Measurements from ENCODE around the gene VPS52.

VPS52 gene, protein sequence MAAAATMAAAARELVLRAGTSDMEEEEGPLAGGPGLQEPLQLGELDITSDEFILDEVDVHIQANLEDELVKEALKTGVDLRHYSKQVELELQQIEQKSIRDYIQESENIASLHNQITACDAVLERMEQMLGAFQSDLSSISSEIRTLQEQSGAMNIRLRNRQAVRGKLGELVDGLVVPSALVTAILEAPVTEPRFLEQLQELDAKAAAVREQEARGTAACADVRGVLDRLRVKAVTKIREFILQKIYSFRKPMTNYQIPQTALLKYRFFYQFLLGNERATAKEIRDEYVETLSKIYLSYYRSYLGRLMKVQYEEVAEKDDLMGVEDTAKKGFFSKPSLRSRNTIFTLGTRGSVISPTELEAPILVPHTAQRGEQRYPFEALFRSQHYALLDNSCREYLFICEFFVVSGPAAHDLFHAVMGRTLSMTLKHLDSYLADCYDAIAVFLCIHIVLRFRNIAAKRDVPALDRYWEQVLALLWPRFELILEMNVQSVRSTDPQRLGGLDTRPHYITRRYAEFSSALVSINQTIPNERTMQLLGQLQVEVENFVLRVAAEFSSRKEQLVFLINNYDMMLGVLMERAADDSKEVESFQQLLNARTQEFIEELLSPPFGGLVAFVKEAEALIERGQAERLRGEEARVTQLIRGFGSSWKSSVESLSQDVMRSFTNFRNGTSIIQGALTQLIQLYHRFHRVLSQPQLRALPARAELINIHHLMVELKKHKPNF

DNA sequence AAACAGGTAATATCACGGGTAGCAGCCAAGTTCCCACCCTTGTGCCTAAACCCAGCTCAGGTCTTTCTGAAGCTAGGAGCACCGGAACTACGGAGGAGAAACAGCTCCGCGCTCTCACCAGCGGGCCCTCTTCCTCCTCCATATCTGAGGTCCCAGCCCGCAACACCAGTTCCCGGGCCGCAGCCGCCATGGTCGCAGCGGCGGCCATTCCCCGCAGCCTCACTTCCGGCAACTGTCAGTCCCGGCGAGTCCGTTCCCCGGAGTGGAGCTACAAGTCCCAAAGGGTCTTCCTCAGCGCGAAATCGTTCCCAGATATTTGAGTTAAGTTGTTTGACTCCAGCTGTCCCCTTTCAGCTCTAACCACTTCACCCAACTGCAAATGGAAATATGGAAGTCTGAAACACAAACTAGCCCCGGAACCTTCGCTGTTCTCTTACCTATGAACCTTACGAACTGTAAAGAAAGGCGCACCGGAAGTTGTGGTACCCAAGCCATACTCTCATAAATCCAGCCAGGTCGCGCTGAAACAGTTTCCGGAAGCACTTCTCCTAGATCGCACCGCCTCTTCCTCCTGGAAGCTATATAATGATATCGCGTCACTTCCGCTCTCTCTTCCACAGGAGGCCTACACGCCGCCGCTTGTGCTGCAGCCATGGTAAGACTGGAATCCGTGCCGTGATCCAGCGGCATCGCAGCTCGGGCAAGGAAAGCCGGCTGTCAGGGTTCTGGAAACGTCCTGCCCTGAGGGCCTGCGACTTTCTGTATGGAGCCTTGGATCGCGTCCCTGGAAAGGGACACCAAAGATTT lies at the start of gene VPS52, which contains the start of gene RPS18:
Gene VPS52, minus strand, starts transcription at position 409 of the 807 bp plus-strand sequence. Its CDS starts 201 bp downstream, at position 208.
Gene RPS18, plus strand, starts transcription at position 608 of the 807 bp plus-strand sequence. Its CDS starts 45 bp downstream, at position 653.
- peak; percentile 96 for DNase-seq

DNA sequence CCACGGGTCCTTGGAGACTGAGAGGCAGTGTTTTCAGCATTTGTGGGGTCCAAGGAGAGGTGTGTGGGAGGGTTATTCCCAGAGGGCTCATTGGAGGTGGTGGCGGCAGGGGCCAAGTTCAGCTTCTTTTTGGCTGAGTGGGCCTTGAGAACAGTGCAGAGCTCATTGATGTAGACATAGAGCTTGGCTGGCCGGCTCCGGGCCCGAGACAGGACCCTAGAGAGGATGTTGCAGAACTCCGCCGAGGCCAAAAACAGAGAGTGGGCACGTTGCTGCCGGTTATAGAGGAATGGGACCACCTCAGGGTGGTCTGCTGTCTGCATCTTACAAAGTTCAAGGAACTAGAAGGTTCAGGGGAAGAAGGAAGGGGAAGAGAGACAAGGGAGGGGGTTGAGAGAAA lies 49.6 kb upstream of the VPS52 start:
- DNase-seq = no peak

DNA sequence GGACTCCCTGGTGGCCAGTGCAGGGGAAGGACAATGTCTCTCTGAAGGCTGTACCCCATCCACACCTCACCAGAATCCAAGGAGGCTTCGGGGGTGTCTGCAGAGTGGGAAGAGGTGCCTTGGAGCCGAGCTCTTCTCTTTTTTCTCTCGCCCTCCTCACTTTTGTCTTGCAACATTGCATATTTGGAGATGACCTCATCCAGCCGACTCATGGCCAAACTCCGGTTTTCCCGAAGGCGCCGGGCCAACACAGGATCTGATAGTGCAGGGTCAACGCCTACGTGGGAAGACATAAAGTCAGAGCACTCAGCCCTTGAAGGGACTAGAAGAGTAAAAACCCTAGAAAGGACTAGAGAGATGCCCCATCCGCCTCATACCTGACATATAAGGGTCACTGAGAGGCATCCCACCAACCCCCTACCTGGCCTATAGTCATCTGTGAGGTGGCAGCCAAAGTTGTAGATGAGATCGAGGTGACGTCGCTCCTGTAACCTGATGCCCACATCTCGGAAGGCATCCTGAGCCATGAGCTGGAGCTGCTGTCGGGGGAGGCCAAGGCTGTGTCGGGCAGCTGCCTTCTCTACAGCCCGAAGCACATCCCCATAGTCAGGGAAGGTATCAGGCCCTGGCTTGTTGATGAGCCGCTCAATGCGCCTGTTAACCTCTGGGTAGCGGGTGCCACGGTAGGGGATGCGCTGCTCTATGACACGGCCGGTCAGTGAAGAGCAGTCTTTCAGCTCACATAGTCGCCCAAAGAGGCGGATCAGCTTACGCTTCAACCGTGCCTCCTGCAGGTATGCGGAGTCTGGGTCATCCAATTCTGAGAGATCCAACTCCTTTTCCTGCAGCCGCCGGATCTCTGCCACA lies 48.9 kb upstream of the VPS52 start:
- DNase-seq = no peak

DNA sequence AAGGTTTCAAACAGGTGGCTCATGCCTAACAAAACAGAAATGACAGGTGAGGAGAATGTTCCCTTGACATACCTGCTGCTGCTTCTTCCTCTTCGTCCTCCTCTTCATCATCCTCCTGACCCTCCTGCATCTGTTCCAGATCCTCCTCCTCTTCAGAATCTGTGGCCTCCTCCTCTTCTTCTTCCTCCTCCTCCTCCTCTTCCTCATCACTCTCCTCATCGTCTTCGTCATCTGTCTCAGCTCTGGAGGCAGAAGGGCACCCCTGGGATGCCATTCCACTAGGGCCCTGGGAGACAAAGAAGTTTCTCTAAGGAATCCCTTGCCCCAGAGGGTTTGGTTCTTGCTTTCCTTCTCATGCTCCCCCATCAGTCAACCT lies 48.3 kb upstream of the VPS52 start:
- DNase-seq = no peak

DNA sequence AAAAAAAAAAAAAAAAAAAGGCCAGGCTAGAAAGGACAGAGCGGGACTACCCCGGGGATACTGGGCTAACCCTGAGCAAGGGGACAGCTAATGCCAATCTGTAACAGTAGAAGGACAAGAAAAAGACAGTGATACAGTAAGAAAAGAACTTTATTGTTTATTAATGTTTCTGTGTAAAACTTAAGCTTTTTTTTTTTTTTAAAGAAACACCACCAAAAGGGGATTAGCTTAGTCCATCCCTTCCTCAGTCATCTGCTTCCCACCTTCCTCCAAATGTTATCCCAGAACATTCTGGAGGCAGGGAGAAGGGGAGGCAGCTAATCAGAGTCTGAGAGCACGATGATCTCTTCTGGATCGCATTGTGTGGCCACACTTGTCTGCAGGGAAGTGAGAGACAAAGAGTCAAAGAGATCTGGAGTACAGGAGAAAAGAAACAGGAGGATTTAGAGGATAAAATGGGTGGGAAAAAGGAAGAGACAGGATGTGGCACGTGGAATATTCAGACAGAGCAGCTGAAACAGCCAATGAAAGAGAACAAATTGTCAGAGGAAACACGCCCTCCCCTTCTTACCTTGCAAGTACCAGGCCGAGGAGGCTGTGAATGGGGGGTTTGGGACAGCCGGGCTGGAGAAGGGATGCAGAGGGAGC lies 46.9 kb upstream of the VPS52 start:
- no peak for DNase-seq

DNA sequence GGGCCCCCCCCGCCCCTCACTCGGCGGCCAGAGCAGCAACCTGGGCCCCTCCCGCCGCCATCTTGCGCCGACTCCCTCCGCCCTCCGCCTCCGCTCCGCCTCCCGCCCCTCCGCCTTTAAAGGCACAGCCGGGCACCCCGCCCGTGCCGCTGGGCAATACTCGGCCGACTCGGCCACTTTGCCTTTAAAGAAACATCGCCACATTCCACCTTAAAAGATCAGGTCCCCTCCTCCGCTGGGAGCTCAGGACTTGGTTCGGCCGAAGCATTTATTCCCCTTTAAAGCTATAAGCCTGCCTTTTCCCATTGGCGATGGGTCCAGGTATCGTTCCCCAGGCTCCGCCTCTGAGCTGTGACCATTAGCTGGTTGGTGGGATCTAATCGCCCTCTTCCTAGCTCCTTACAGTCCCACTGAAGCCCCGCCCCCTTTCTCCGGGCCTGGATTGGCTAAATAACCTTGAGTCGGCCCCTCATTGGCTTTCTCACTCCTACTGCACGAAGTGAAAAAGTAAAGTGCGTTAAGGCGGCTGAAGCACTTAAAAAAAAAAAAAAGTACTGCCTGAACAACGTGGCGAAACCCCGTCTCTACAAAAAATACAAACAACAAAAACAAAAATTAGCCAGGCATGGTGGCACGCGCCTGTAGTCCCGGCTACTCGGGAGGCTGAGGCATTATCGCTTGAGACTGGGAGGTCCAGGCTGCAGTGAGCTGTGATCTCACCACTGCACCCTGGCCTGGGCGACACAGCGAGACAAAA lies 46.2 kb upstream of the VPS52 start, which contains the start of gene ZBTB22:
Gene ZBTB22, minus strand, starts transcription at position 76 of the 757 bp plus-strand sequence. CDS start 828 bp downstream, outside the sequence.
- DNase-seq = peak; percentile 96

DNA sequence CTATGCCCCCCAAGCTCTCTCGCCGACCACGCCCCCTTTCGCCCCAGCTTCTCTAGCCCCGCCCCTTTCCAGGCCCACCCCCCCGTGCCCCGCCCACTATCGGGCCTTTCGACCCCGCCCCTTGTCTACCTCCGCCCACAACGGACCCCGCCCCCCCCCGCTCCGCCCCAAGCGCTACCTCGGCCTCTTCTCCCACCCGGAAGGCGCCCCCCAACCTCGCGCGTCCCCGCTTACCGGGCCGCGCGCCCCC lies 45.7 kb upstream of the VPS52 start:
- DNase-seq = peak; percentile 24

DNA sequence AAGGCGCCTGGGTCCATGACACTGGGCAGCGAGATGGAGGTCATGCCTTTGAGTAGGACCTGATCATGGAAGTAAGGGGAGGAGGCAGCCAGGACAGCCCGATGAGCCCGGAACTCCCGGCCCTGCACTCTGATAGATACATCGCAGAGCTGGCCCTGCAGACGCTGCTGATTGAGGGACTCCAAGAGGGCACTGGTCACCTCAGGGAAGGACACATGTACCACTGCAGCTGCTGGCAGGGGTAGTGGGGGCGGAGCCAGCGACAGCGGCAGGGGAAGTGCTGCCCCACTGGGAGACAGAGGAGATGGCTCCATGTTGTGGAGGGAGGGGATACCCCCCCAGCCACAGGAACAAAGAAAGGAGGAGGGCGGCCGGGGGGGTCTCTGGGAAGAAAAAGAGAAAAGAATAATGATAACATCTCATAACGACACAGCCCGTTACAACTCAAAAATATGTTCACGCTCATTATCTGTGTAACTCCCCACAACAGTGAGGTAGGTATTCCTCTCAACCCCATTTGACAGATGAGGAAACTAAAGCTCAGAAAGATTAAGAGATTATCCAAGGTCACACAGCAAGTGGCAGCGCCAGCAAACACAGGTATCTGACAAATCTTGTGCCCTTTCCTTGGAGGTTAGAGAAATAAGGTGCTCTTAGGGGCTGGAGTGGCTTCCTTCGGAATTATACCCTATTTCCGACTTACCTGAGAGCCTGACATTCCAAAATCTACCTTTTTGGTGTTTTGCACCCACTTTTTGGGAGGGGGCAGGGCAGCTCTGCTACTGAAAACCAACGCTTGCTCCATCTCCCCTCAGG lies 45.1 kb upstream of the VPS52 start:
- DNase-seq = no peak

DNA sequence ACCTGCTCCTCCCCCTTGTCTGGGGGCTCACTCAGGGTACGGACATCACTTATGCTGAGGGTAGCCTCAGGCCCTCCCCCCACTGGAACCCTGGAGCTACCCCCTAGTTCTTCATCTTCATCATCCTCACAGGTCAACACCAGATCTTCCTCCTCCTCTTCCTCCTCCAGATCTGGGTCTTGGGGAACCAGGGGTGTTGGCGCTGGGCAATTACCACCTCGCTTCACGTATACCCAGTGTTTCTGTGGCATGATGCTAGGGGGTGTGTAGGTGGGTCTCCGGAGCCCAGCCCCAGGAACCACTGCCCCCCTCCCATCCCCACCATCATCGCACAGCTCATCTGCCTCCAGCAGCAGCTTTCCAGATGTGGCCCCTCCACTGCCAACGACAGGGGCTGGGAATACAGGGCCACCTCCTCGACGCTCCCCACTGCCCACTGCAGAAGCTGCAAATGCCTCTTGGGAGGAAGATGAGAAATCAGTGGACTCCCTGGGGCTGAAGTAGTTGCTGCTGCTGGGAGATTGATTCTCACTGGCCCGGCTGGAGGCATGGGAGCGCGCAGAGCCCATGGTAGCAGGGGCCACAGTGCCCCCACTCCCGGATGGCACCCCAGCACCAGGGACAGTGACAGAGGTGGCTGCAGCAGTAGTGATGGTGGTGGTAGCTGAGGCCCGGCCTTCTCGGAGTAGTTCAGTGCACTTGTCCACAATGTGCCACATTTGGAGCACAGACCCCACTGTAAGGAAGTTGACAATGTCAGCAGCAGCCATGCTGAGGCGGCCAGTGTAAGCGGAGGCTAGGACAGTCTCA lies 44.3 kb upstream of the VPS52 start:
- DNase-seq = no peak

DNA sequence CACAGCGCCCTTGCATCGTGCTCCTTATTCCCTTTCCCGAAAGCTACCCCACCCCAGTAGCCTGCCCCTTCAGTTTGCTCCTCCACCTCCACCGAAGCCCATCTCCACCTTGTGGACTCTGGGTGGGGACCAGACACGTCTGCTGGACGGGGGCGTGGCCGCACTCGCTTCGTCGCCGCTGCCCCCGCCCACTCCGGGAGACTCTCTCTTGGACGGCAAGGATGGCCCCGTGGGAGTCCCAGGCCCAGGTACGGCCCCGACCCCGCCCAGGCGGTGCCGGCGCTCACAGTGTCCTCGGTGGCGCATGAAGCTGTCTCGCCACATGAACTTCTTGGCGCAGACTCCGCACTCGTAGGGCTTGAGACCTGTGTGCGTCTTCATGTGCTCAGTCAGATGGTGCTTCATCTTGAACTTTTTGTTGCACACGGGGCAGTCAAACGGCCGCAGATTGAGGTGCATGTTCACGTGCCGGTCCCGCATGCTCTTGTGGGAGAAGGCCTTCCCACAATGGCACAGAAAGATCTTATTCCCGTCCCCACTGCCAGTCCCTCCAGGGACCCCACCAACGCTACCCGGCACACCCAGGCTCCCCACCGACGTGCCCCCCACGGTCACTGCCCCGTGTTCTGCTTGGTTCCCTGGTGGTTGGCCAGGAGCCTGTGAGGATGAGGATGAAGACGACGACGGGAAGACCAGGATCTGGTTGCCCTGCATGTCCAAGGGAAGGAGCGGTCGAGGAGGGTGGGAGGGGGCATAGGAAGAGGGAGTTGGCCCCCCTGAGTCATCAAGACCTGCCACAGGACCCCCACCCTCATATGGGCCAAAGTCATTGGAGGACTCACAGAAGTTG lies 43.5 kb upstream of the VPS52 start:
- DNase-seq = no peak

DNA sequence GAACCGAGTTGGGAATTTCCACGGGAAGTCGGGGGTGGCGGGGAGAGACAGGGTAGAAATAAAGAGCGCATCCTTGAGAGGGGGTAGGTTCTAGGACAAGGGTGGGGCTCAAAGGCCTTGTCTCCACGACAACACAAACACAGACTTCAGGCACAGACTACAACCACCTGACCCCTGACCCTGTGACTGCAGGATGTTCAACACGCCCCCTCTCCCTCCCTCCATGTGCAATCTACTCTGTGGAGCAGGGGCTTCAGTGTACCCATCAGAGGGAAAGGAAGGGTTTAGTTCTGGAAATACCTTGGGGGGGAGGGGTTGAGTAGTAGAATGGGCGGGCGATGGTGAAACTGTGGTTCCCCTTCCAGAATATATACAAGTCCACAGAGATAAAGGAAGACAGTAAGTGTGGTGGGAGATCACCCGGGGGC lies 42.9 kb upstream of the VPS52 start:
- peak; percentile 6 for DNase-seq

DNA sequence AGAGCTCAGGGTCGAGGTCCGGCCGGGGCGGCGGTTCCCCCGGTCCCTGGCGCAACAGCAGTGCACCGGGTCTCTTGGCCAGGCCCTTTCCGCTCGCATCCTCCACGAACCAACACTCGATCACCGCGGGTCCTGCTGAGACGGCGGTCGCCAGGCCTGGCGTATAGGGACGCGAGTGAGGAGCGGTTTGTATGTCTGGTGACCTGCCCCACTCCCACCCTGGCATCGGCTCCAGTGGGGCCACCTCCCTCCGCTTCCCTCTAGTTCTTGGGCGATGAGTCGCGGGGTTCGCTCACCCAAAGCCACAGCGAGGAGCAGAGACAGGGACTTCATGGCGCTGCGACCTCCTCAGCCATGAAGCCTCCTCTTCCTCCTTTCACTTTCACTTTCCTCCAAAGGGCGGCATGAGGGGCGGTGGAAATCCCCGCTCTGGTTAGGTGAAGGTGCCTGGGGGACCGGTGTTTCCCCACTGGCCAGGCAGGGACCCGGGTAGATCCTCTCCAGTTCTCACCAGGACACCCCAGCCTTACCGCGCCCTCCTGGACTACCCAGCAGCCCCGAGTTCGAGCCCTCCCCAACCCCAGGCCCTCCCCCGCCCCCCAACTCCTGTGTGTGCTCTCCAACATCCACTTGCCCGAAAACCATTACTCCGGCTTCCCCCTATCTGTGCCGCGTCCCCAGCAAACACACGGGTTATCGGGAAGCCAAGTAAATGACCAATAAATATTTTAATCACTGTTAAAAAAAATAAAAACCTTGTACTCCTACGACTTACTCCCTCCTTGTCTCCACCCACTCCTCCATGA lies 42.2 kb upstream of the VPS52 start, which contains the start of gene TAPBP:
Gene TAPBP, minus strand, starts transcription at position 370 of the 806 bp plus-strand sequence. Its CDS starts 37 bp downstream, at position 333.
- peak; percentile 34 for DNase-seq

DNA sequence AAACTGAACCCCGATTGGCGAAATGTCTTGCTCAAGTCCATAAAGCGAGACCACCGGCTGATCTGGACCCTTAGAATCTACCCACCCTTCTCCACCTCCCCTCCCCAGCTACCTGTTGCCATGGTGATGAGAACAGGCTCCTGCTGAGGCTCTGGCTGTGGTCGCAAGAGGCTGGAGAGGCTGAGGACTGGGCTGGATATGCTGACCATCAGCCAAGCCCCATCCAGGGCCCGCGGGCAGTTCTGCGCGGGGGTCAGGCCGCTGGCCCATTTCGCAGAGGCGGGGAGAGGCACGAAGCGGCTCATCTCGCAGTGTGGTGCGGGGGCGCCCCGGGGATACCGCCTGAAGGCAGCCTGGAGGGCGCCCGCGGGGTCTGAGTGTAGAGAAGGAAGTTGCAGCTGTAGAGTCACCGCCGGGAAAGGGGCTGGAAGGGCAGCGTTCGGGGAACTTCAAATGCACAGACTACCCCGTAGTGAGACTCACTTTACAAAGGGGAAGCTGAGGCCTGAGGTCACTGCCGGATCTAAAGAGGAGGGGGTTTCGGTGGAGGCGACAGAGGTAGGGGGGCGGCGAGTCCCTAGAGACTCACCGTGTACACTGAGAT lies 41.5 kb upstream of the VPS52 start:
- DNase-seq = peak; percentile 10

DNA sequence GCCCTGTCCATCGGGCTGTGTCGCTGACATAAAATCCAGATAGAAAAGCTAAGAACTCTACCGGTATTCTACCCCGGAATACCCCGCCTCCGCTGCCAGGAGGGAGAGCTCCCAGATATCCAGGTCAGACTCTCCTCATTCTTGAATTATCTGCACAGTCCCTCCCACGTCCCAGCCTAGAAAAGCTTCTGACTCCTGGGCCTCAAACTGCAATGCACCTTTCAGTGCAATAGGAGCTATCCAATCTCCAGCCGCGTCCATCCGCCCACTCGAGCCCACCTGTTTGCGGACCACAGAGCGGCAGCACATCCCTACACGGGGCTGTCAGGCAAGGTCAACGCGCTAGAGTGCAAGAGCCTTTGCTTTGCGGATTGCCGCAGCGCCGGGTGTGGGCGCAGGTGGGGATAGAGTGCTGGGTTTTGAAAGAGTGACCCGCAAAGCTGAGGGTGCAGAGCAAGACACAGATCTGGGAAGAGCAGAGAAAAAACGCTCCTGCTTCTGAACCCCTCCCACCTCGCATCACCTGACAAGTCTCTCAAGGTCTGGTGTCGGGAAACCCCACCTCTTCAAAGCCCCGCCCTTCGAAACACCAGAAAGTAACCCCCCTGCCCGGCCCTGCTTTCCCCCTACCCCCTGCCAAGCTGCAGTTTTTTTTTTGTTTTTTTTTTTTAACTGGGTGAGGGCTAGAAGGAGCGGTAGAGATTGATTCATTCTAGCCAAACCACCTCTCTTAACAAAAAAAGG lies 40.9 kb upstream of the VPS52 start:
- peak; percentile 62 for DNase-seq

DNA sequence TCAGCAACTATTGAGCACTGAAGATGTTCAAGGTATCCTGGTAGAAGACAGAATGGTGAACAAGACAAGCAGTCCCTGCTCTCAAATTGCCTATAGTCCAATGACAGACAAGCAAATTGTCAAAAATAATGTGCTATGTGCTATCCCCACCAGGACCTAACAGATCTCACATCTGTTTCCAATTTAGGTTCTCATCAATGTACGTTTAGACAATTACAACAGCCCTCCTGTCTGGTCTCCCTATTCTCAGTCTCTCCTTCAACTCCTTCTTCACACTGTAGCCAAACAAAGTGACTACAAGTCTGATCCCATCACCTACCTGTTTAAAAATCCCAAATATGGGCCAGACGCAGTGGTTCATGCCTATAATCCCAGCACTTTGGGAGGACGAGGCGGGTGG lies 34.7 kb upstream of the VPS52 start:
- DNase-seq = no peak

DNA sequence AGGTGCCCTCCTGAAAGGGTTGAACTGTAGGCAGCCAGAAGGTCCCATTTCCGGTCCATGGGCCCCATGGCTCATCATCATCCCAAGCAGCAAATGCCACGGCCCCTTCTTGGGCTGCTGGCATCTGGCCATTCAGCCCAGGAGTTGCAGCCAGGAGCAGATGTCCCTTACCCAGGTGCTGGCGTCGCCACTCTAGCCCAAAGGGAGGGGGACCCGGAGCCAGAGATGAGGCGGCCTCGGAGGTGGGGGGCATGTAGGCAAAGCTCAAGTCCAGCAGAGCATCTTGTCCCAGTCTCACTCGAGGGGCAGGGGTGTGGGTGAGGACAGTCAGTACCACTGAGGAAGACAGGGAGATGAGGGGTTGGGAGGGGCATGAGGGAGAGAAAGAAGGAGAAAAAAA lies 33.4 kb upstream of the VPS52 start:
- no peak for DNase-seq

Measured in NCI-H1092 treated with DMSO at 0.1 percent for 48 hours (cell line).